GM12878 (cell line): ENCODE measurements around the gene TMED10. TPM values are rescaled to one million over a fixed set of nuclear protein-coding genes. Genes with fewer than 3 reads are reported as not detected.

Experiments
- ATAC-seq: fragments of 200-7000 bp; cut with Tn5 transposase; 3 replicates; pipeline ENCODE4 v1.9.1; 2020; ENCODE audit warnings: mild to moderate bottlenecking, moderate library complexity
- Bru-seq: library from RNA; stranded (reverse); fragments of 400-500 nt; gene quantifications from one replicate; lab custom pipeline; 2021; lab: Mats Ljungman, UMichigan
- BruChase-seq, 2 experiments: library from RNA; stranded (reverse); fragments of 400-500 nt; gene quantifications; one replicate each; lab custom pipeline; 2021; lab: Mats Ljungman, UMichigan
- BruUV-seq: library from RNA; stranded (reverse); fragments of 400-500 nt; replicated peaks from 2 replicates; lab custom pipeline; 2021; lab: Mats Ljungman, UMichigan
- CTCF ChIA-PET: fragments of 300-600 bp; sonication (Branson Sonifier 250); formaldehyde crosslinking; extraction: SDS; loops from one replicate; lab custom pipeline; 2021; ENCODE audit warnings: inconsistent platforms; lab: Yijun Ruan, JAX
- POLR2A ChIA-PET: fragments of 350-600 bp; formaldehyde crosslinking; extraction: SDS; loops from one replicate; lab custom pipeline; 2021; ENCODE audit warnings: inconsistent platforms; lab: Charles Lee
- RAD21 ChIA-PET: fragments of 300-600 bp; sonication (Branson Sonifier 250); formaldehyde crosslinking; loops from one replicate; lab custom pipeline; 2023; ENCODE audit warnings: antibody characterized with exemption; ENCODE audit not compliant: unreplicated experiment; lab: Charles Lee
- SMC1A ChIA-PET: fragments of 300-600 bp; sonication (Branson Sonifier 250); formaldehyde crosslinking; loops from one replicate; lab custom pipeline; 2023; ENCODE audit not compliant: unreplicated experiment, uncharacterized antibody; lab: Charles Lee
- DNase-seq: peaks from one replicate; pipeline ENCODE4 v3.0.0-alpha.2; 2011; ENCODE audit warnings: low read depth, low spot score
- FAIRE-seq: peaks from 3 replicates; lab custom pipeline; 2011; peaks lifted over from hg19 to GRCh38; lab: Jason Lieb, UNC
- H2AFZ ChIP-seq: 2 replicates; pipeline ENCODE4 v1.6.0; 2011; ENCODE audit warnings: low read depth, low read length, control low read depth; ENCODE audit not compliant: control insufficient read depth
- H3K27ac ChIP-seq: 2 replicates; pipeline ENCODE4 v1.5.1; 2011; ENCODE audit warnings: control low read depth; ENCODE audit not compliant: control insufficient read depth, insufficient read depth
- H3K27me3 ChIP-seq, 2 experiments: replicated peaks in 1 of 2; 2 replicates each; pipeline versions ENCODE4 v1.6.0 to v1.6.1; 2011; ENCODE audit warnings: low read length in 1 of 2; ENCODE audit not compliant: control insufficient read depth in 2 of 2, insufficient read depth in 2 of 2
- H3K36me3 ChIP-seq, 2 experiments: 2 replicates each; pipeline ENCODE4 v1.5.1; 2011; ENCODE audit warnings: low read length in 1 of 2; ENCODE audit not compliant: control insufficient read depth in 2 of 2, insufficient read depth in 2 of 2
- H3K4me1 ChIP-seq: 2 replicates; pipeline ENCODE4 v1.6.1; 2011; ENCODE audit warnings: mild to moderate bottlenecking, low read length, moderate library complexity, mixed read lengths; ENCODE audit not compliant: control insufficient read depth, insufficient read depth
- H3K4me2 ChIP-seq: 2 replicates; pipeline ENCODE4 v1.6.0; 2011; ENCODE audit warnings: control low read depth; ENCODE audit not compliant: control insufficient read depth, insufficient read depth
- H3K4me3 ChIP-seq: fragments of 200-600 bp; sonication (generic); 2 replicates; pipeline ENCODE4 v1.5.1; 2016
- H3K79me2 ChIP-seq: 2 replicates; pipeline ENCODE4 v1.6.0; 2011; ENCODE audit warnings: low read length; ENCODE audit not compliant: control insufficient read depth, insufficient read depth
- H3K9ac ChIP-seq: 2 replicates; pipeline ENCODE4 v1.8.0; 2011; ENCODE audit warnings: low read length, control low read depth, mixed read lengths; ENCODE audit not compliant: control insufficient read depth, insufficient read depth
- H3K9me3 ChIP-seq: replicated peaks from 3 replicates; pipeline ENCODE4 v1.5.1; 2011; ENCODE audit warnings: mild to moderate bottlenecking, low read length; ENCODE audit not compliant: control insufficient read depth, insufficient read depth
- H4K20me1 ChIP-seq: 2 replicates; pipeline ENCODE4 v1.6.0; 2011; ENCODE audit not compliant: control insufficient read depth, insufficient read depth
- BCL11A ChIP-seq: IDR thresholded peaks from 2 replicates; pipeline ENCODE4 v1.6.1; 2011; ENCODE audit warnings: low read depth, low read length
- CBX3 ChIP-seq: fragments of 200-600 bp; sonication (generic); IDR thresholded peaks from 2 replicates; pipeline ENCODE4 v1.6.1; 2016; ENCODE audit warnings: low read depth, borderline replicate concordance
- HCFC1 ChIP-seq: fragments of 150-350 bp; IDR thresholded peaks from 2 replicates; pipeline ENCODE4 v1.6.1; 2014; ENCODE audit warnings: low read length
- MTA3 ChIP-seq: IDR thresholded peaks from 2 replicates; pipeline ENCODE4 v1.6.1; 2012; ENCODE audit warnings: low read length, inconsistent platforms, borderline replicate concordance
- NBN ChIP-seq: fragments of 450-650 bp; IDR thresholded peaks from 2 replicates; pipeline ENCODE4 v1.6.1; 2016
- NFXL1 ChIP-seq: fragments of 450-650 bp; IDR thresholded peaks from 2 replicates; pipeline ENCODE4 v1.6.1; 2017; ENCODE audit warnings: antibody characterized with exemption, mild to moderate bottlenecking, borderline replicate concordance
- NRF1 ChIP-seq: conservative IDR thresholded peaks from 2 replicates; pipeline ENCODE4 v1.6.1; 2011; ENCODE audit warnings: mild to moderate bottlenecking, low read depth, low read length, improper control_type of control experiment
- PAX8 ChIP-seq: fragments of 450-650 bp; IDR thresholded peaks from 2 replicates; pipeline ENCODE4 v1.6.1; 2017; ENCODE audit warnings: mild to moderate bottlenecking, moderate library complexity
- POLR2AphosphoS2 ChIP-seq: IDR thresholded peaks from 2 replicates; pipeline ENCODE4 v1.6.1; 2011; ENCODE audit warnings: low read depth, mild to moderate bottlenecking, low read length, improper control_type of control experiment, moderate library complexity
- RBBP5 ChIP-seq: fragments of 200-600 bp; sonication (generic); conservative IDR thresholded peaks from 2 replicates; pipeline ENCODE4 v1.6.1; 2016
- RCOR1 ChIP-seq: conservative IDR thresholded peaks from 2 replicates; pipeline ENCODE4 v1.6.1; 2012; ENCODE audit warnings: low read depth, low read length, improper control_type of control experiment
- TARDBP ChIP-seq: IDR thresholded peaks from 2 replicates; pipeline ENCODE4 v1.6.1; 2016; ENCODE audit warnings: borderline replicate concordance
- ZNF592 ChIP-seq: fragments of 450-650 bp; IDR thresholded peaks from 2 replicates; pipeline ENCODE4 v1.6.1; 2017; ENCODE audit warnings: mild to moderate bottlenecking, moderate library complexity
- WGBS: methylation state at CpG from one replicate; pipeline ENCODE4 v1.1.6; 2016; ENCODE audit warnings: low lambda C conversion rate; ENCODE audit not compliant: insufficient replicate concordance, insufficient coverage; ENCODE audit errors: missing lambda C conversion rate; 5-methylcytosine and 5-hydroxymethylcytosine counted together
- in situ Hi-C: fragments of 300-500 bp; cut with MboI; formaldehyde crosslinking; loops from 9 replicates; pipeline ENCODE4 v1.14.3; 2018; ENCODE audit warnings: mixed read lengths
- intact Hi-C: fragments of 100-400 bp; cut with micrococcal nuclease; formaldehyde crosslinking; loops from one replicate; pipeline ENCODE4 v1.14.2; 2022; ENCODE audit not compliant: unreplicated experiment
- long read RNA-seq, 2 experiments: library from polyadenylated mRNA; unstranded; transcript quantifications; one replicate each; pipeline ENCODE4 v2.0.0, GENCODE V29; 2019 to 2020
- polyA minus RNA-seq, 3 experiments: library from RNA; depleted of rRNA, polyadenylated mRNA; stranded (reverse); fragments of >200 nt; gene quantifications; 2 replicates each; pipeline ENCODE4 v1.2.3, GENCODE V29; 2011
- polyA plus RNA-seq, 11 experiments: library from polyadenylated mRNA; depleted of rRNA in 4 of 11; unstranded in 6 of 11; stranded (reverse) in 5 of 11; fragments of >200 nt; fragmentation: Nextera tagmentation in 4 of 11; fragmentation: Illumina TruSeq in 1 of 11; extraction: Ambion mirVana in 4 of 11; extraction: Trizol in 1 of 11; gene quantifications; 1 replicate in 1 of 11; 2 replicates in 10 of 11; pipeline versions ENCODE4 v1.2.1 to v1.2.3, GENCODE V29; 2011 to 2016; ENCODE audit warnings: inconsistent platforms in 2 of 11, missing spikeins in 2 of 11, low read depth in 1 of 11
- total RNA-seq, 4 experiments: library from RNA; depleted of rRNA in 3 of 4; stranded (reverse); fragments of >200 nt in 3 of 4; fragmentation: Illumina TruSeq in 1 of 4; extraction: Trizol in 1 of 4; gene quantifications; 2 replicates each; pipeline versions ENCODE4 v1.2.1 to v1.2.3, GENCODE V29; 2013 to 2021
- TF ChIP-seq, protein P1 (sequence below): IDR thresholded peaks from 2 replicates; pipeline ENCODE4 v1.6.1; 2011; ENCODE audit warnings: borderline replicate concordance, low read depth, mild to moderate bottlenecking, moderate library complexity, mixed read lengths, low read length; ENCODE audit not compliant: insufficient read depth; ENCODE audit errors: extremely low read length

TMED10 gene
- 138 and 145 TPM in 2 replicates for total RNA-seq (2013; cell fraction: nucleolus; rRNA removed)
- total RNA-seq (2014; rRNA removed): 99.8 and 107 TPM in 2 replicates
- 106 and 109 TPM in 2 replicates for total RNA-seq (2014; rRNA removed; fragmentation: Illumina TruSeq; extraction: Trizol)
- total RNA-seq (2021): 147 and 161 TPM in 2 replicates
- 99.6 TPM for polyA plus RNA-seq (2011; ENCODE audit: low read depth)
- polyA plus RNA-seq (2011; rRNA removed): 199 and 223 TPM in 2 replicates
- 154 and 164 TPM in 2 replicates for polyA plus RNA-seq (2011; cell fraction: cytosol; rRNA removed)
- polyA plus RNA-seq (2011; cell fraction: nucleus; rRNA removed): 56.4 and 83.3 TPM in 2 replicates
- 95.7 and 127 TPM in 2 replicates for polyA plus RNA-seq (2012)
- 169 and 214 TPM in 2 replicates for polyA plus RNA-seq (2014; fragmentation: Illumina TruSeq; extraction: Trizol)
- polyA plus RNA-seq (2014; fragmentation: Nextera tagmentation; extraction: Ambion mirVana): 100 to 1,000 TPM; 150 to 270 TPM
- 115 and 121 TPM in 2 replicates for polyA plus RNA-seq (2014; rRNA removed)
- polyA plus RNA-seq (2016; fragmentation: Nextera tagmentation; extraction: Ambion mirVana): 100 to 1,000 TPM; 244 to 254 TPM
- polyA minus RNA-seq (2011; rRNA and poly(A)+ RNA removed): 340 and 413 TPM in 2 replicates
- polyA minus RNA-seq (2011; cell fraction: cytosol; rRNA and poly(A)+ RNA removed): 110 and 126 TPM in 2 replicates
- polyA minus RNA-seq (2011; cell fraction: nucleus; rRNA and poly(A)+ RNA removed): 38.0 and 52.0 TPM in 2 replicates
- Bru-seq, nascent RNA: percentile 84 among the genes with signal in this experiment
- percentile 94 among the genes with signal in this experiment for BruChase-seq, experiment 1, labeled RNA remaining after a 6-hour chase
- percentile 87 among the genes with signal in this experiment for BruChase-seq, experiment 2, labeled RNA remaining after a 2-hour chase
- long read RNA-seq, experiment 1, full-length matches to known transcripts: 92 of 99 reads
- long read RNA-seq, experiment 1, partial matches to known transcripts: 0 of 99 reads
- long read RNA-seq, experiment 1, other reads (novel, unspliced or antisense): 7 of 99 reads
- long read RNA-seq, experiment 2, full-length matches to known transcripts: 296 of 330 reads
- long read RNA-seq, experiment 2, partial matches to known transcripts: 1 of 330 reads
- long read RNA-seq, experiment 2, other reads (novel, unspliced or antisense): 33 of 330 reads

- ChIA-PET SMC1A (interaction anchor here (0.6 to 1.8 kb wide), 5 partner anchors 47 to 119 kb away, joined by 3 to 6 read pairs (median 3); no protein-coding TSS in a partner anchor), RAD21 (interaction anchor here (0.6 to 1.1 kb wide), 3 partner anchors 37 to 90 kb away, joined by 3 to 4 read pairs (median 4); partner anchors contain the start of gene NEK9), CTCF (interaction anchor here (1.1 to 1.8 kb wide), 3 partner anchors 37 to 47 kb away, joined by 3 to 8 read pairs (median 6); no protein-coding TSS in a partner anchor), POLR2A (interaction anchor here (0.5 to 1.4 kb wide), 6 partner anchors 20 to 101 kb away, joined by 3 to 5 read pairs (median 3); no protein-coding TSS in a partner anchor)
- H3K4me2 ChIP-seq: peak within 1 kb of the TSS; percentile 94
- H3K9me3 ChIP-seq: no peaks in the 10 kb centered on the region; the same call in 2 of the 3 replicates
- BruUV-seq: TSS peak; percentile 94
- peaks cover 0 to 4% of the 10 kb centered on the region in 2 experiments; a peak in 1 of 4 replicates for H3K36me3 ChIP-seq
- peak within 1 kb of the TSS; percentile 99 for H3K27ac ChIP-seq
- peak within 1 kb of the TSS; percentile 100 for H2AFZ ChIP-seq
- FAIRE-seq (peak; percentile 90), DNase-seq (no peak), ATAC-seq (peak; percentile 89)
- under 1% methylated on average over 47 of the region's 49 CpGs for WGBS
- no peaks in the 10 kb centered on the region; the same call in 1 of the 2 replicates for H3K4me1 ChIP-seq
- in situ Hi-C loops (no loop called here), intact Hi-C loops (loop anchor here (5.0 to 10.0 kb wide), 3 partner anchors 46 to 799 kb away; no protein-coding TSS in a partner anchor)
- no peaks in the 10 kb centered on the region; the same call in none of the 2 replicates for H4K20me1 ChIP-seq
- peaks cover 43% of the 10 kb centered on the region for H3K79me2 ChIP-seq
- peak within 1 kb of the TSS; percentile 80 for H3K4me3 ChIP-seq
- no peaks in the 10 kb centered on the region for H3K27me3 ChIP-seq
- peak within 1 kb of the TSS; percentile 89 for H3K9ac ChIP-seq
- TF ChIP-seq RBBP5 (no peak), RCOR1 (no peak), POLR2AphosphoS2 (no peak), NBN (no peak; the same call in 1 of the 2 replicates), MTA3 (no peak), NFXL1 (no peak), NRF1 (no peak), BCL11A (no peak), CBX3 (no peak), HCFC1 (peak; percentile 92), ZNF592 (no peak), PAX8 (no peak), TARDBP (peak; percentile 93; the same call in 1 of the 2 replicates)
- TF ChIP-seq, protein P1, sequence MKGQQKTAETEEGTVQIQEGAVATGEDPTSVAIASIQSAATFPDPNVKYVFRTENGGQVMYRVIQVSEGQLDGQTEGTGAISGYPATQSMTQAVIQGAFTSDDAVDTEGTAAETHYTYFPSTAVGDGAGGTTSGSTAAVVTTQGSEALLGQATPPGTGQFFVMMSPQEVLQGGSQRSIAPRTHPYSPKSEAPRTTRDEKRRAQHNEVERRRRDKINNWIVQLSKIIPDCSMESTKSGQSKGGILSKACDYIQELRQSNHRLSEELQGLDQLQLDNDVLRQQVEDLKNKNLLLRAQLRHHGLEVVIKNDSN: peak; percentile 95
These were observed at the start of gene TMED10 for GRCh38 chr14:75176142-75176820. Gene TMED10 (minus strand): TSS chr14:75176612. CDS start chr14:75176579, 33 bp downstream.
